HEK293T (cell line): Measurements from ENCODE around the gene ZNF148.

Experiments
- BHLHE40 ChIP-seq: fragments of 450-650 bp; IDR thresholded peaks from 2 replicates; pipeline ENCODE4 v1.6.1; 2016; ENCODE audit warnings: mild to moderate bottlenecking, moderate library complexity, borderline replicate concordance
- SP1 ChIP-seq: fragments of 450-650 bp; IDR thresholded peaks from 2 replicates; pipeline ENCODE4 v1.6.1; 2017
- ZNF384 ChIP-seq: fragments of 450-650 bp; IDR thresholded peaks from 2 replicates; pipeline ENCODE4 v1.6.1; 2016

- TF ChIP-seq ZNF384: no peak
- no peak for TF ChIP-seq BHLHE40
- TF ChIP-seq SP1: no peak
Observed at GRCh38 chr3:125220183-125220582, 154.9 kb downstream of the ZNF148 start.
